Type B pancreatic cell (in vitro differentiated cells): Measurements from ENCODE around the gene BIVM. TPM values are rescaled to one million over a fixed set of nuclear protein-coding genes. Genes with fewer than 3 reads are reported as not detected.

Source experiments
- DNase-seq: peaks from one replicate; pipeline ENCODE4 v3.0.0; 2021; ENCODE audit warnings: mixed read lengths; ENCODE audit not compliant: unreplicated experiment; ENCODE audit errors: extremely low spot score
- H3K27ac Mint-ChIP-seq: 2 replicates; pipeline ENCODE4 v1.8.0; 2021; ENCODE audit warnings: mild to moderate bottlenecking, mixed read lengths
- H3K27me3 Mint-ChIP-seq: 2 replicates; pipeline ENCODE4 v1.8.0; 2021; ENCODE audit warnings: mixed read lengths
- H3K36me3 Mint-ChIP-seq: 2 replicates; pipeline ENCODE4 v1.8.0; 2021; ENCODE audit warnings: mixed read lengths
- H3K4me1 Mint-ChIP-seq: one replicate; pipeline ENCODE4 v1.8.0; 2021; ENCODE audit warnings: mixed read lengths; ENCODE audit not compliant: unreplicated experiment
- H3K4me3 Mint-ChIP-seq: 2 replicates; pipeline ENCODE4 v1.8.0; 2021; ENCODE audit warnings: mild to moderate bottlenecking, mixed read lengths
- H3K9me3 Mint-ChIP-seq: 2 replicates; pipeline ENCODE4 v1.8.0; 2021; ENCODE audit warnings: mixed read lengths
- CTCF ChIP-seq: fragments of 200-600 bp; sonication (generic); conservative IDR thresholded peaks from 2 replicates; pipeline ENCODE4 v1.5.0; 2021; ENCODE audit warnings: antibody characterized with exemption, mild to moderate bottlenecking
- total RNA-seq: library from RNA; stranded (reverse); gene quantifications from 2 replicates; pipeline ENCODE4 v1.2.1, GENCODE V29; 2021; ENCODE audit warnings: low replicate concordance

Gene BIVM
- total RNA-seq, 1 donor from 2014 or later, result 30.0 TPM

- Mint-ChIP-seq H3K9me3 (no peaks in the 10 kb centered on the region), H3K27ac (no peak overlapping the region), H3K4me1 (no peaks in the 10 kb centered on the region), H3K36me3 (no peaks in the 10 kb centered on the region), H3K27me3 (no peaks in the 10 kb centered on the region), H3K4me3 (no peak overlapping the region)
- no peak for TF ChIP-seq CTCF
- DNase-seq, result no peak
Measured at GRCh38 chr13:102763741-102764140, 35.2 kb upstream of the BIVM start.

- no peak for DNase-seq
- H3K9me3 Mint-ChIP-seq, result no peaks in the 10 kb centered on the region
- H3K4me3 Mint-ChIP-seq, result no peak overlapping the region
- H3K36me3 Mint-ChIP-seq, result peaks cover 4% of the 10 kb centered on the region
- TF ChIP-seq CTCF, result no peak
- no peaks in the 10 kb centered on the region for H3K27me3 Mint-ChIP-seq
- peaks cover 8% of the 10 kb centered on the region for H3K4me1 Mint-ChIP-seq
- H3K27ac Mint-ChIP-seq, result no peak overlapping the region
Measured at GRCh38 chr13:102768909-102769308, 30.0 kb upstream of the BIVM start.

GRCh38 chr13:102769679-102770078, 29.2 kb upstream of the BIVM start:
- Mint-ChIP-seq H3K36me3 (peaks cover 4% of the 10 kb centered on the region), H3K9me3 (no peaks in the 10 kb centered on the region), H3K27ac (no peak overlapping the region), H3K4me1 (peaks cover 8% of the 10 kb centered on the region), H3K27me3 (no peaks in the 10 kb centered on the region), H3K4me3 (no peak overlapping the region)
- no peak for TF ChIP-seq CTCF
- DNase-seq, result no peak

- no peak overlapping the region for H3K27ac Mint-ChIP-seq
- no peaks in the 10 kb centered on the region for H3K27me3 Mint-ChIP-seq
- peak overlapping the region; percentile 60 for H3K4me3 Mint-ChIP-seq
- peaks cover 8% of the 10 kb centered on the region for H3K4me1 Mint-ChIP-seq
- no peaks in the 10 kb centered on the region for H3K9me3 Mint-ChIP-seq
- no peak for TF ChIP-seq CTCF
- peaks cover 4% of the 10 kb centered on the region for H3K36me3 Mint-ChIP-seq
- DNase-seq, result no peak
Measured at GRCh38 chr13:102770435-102770834, 28.5 kb upstream of the BIVM start.

- Mint-ChIP-seq H3K36me3 (peaks cover 4% of the 10 kb centered on the region), H3K9me3 (no peaks in the 10 kb centered on the region), H3K27me3 (no peaks in the 10 kb centered on the region), H3K4me3 (peak overlapping the region; percentile 87), H3K27ac (no peak overlapping the region), H3K4me1 (peaks cover 8% of the 10 kb centered on the region)
- no peak for DNase-seq
- TF ChIP-seq CTCF, result no peak
Measured at GRCh38 chr13:102771298-102772041, 27.4 kb upstream of the BIVM start.
